Smooth muscle cell (in vitro differentiated cells): ENCODE measurements around the gene DHODH. TPM values are rescaled to one million over a fixed set of nuclear protein-coding genes. Genes with fewer than 3 reads are reported as not detected.

Experiments
- DNase-seq: peaks from one replicate; lab custom pipeline; 2025; ENCODE audit not compliant: unreplicated experiment; lab: John Stamatoyannopoulos, UW
- H2AFZ ChIP-seq: fragments of 200-600 bp; sonication (generic); 2 replicates; pipeline ENCODE4 v1.6.0; 2016; ENCODE audit warnings: antibody characterized with exemption, low read depth, mild to moderate bottlenecking
- H3F3A ChIP-seq: fragments of 200-600 bp; sonication (generic); 2 replicates; pipeline ENCODE4 v1.6.0; 2017; ENCODE audit warnings: antibody characterized with exemption, low read depth
- H3K27ac ChIP-seq: fragments of 200-600 bp; sonication (generic); 2 replicates; pipeline ENCODE4 v1.5.1; 2016; ENCODE audit warnings: low read depth, mild to moderate bottlenecking
- H3K27me3 ChIP-seq: fragments of 200-600 bp; sonication (generic); 2 replicates; pipeline ENCODE4 v1.6.1; 2016; ENCODE audit warnings: low read depth, mild to moderate bottlenecking
- H3K36me3 ChIP-seq: fragments of 200-600 bp; sonication (generic); 2 replicates; pipeline ENCODE4 v1.5.1; 2016; ENCODE audit warnings: low read depth
- H3K4me1 ChIP-seq: fragments of 200-600 bp; sonication (generic); 2 replicates; pipeline ENCODE4 v1.5.1; 2016; ENCODE audit warnings: low read depth
- H3K4me2 ChIP-seq: fragments of 200-600 bp; sonication (generic); 2 replicates; pipeline ENCODE4 v1.6.0; 2016; ENCODE audit warnings: mild to moderate bottlenecking
- H3K4me3 ChIP-seq: fragments of 200-600 bp; sonication (generic); 2 replicates; pipeline ENCODE4 v1.5.1; 2016; ENCODE audit warnings: mild to moderate bottlenecking
- H3K79me2 ChIP-seq: fragments of 200-600 bp; sonication (generic); 2 replicates; pipeline ENCODE4 v1.6.0; 2016; ENCODE audit warnings: low read depth, mild to moderate bottlenecking
- H3K9ac ChIP-seq: fragments of 200-600 bp; sonication (generic); 2 replicates; pipeline ENCODE4 v1.6.0; 2016; ENCODE audit warnings: low read depth
- H3K9me3 ChIP-seq: fragments of 200-600 bp; sonication (generic); replicated peaks from 2 replicates; pipeline ENCODE4 v1.5.1; 2016; ENCODE audit warnings: low read depth
- H4K20me1 ChIP-seq: fragments of 200-600 bp; sonication (generic); 2 replicates; pipeline ENCODE4 v1.6.0; 2016; ENCODE audit warnings: low read depth
- WGBS: methylation state at CpG from one replicate; pipeline ENCODE4 v1.1.7; 2016; ENCODE audit warnings: low lambda C conversion rate; 5-methylcytosine and 5-hydroxymethylcytosine counted together
- polyA plus RNA-seq: library from polyadenylated mRNA; unstranded; fragments of >200 nt; fragmentation: Nextera tagmentation; extraction: Ambion mirVana; gene quantifications from 2 replicates; pipeline ENCODE4 v1.2.1, GENCODE V29; 2016
- total RNA-seq: library from RNA; depleted of rRNA; stranded (reverse); fragments of >200 nt; gene quantifications from 2 replicates; pipeline ENCODE4 v1.2.3, GENCODE V29; 2014
- TF ChIP-seq, protein P1 (sequence below): fragments of 200-600 bp; sonication (generic); IDR thresholded peaks from 2 replicates; pipeline ENCODE4 v1.5.1; 2017; ENCODE audit warnings: borderline replicate concordance, mild to moderate bottlenecking, antibody characterized with exemption; ENCODE audit not compliant: insufficient read depth, poor library complexity, severe bottlenecking

DHODH gene
- total and polyA plus RNA-seq, 2 experiments from 2014 or later, result 5.0 to 6.2 TPM

DNA sequence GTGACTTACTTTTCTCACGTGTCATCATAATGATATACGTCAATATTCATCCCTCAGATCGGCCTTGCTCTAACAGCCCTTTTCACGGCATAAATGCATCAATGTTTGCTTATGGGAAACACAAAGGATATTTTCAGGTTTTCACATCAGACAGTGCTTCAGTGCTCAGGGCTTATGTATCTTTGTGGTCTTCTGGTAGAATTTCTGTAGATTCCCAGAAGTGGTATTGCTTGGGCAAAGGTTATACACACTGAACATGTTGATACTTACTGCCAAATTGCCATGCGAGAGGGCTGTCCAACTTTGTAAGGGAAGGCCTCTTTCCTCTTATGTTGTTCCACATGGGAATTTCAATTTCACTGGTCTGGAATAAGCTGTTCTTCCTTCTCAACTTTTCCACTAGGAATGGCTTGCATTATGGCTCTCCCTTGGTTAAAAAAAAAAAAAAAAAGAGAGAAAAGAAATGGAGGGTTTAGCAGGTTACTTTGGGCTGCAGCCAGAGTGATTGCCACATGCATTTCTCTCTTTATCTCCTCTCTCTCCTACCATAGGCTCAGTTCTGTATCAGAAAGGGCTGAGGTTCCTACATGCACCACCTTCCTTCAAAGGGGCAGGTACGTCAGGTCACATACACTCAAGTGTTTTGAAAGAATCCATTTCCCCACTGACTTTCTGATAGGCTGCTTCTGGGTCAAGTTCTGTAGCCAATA is 19.3 kb downstream of the DHODH start:
- H3K79me2 ChIP-seq, result no peaks in the 10 kb centered on the region
- no peaks in the 10 kb centered on the region for H4K20me1 ChIP-seq
- no peak overlapping the region for H3K9ac ChIP-seq
- H3F3A ChIP-seq, result no peaks in the 10 kb centered on the region
- 97% methylated on average over 6 of the region's 6 CpGs for WGBS
- TF ChIP-seq, protein P1, sequence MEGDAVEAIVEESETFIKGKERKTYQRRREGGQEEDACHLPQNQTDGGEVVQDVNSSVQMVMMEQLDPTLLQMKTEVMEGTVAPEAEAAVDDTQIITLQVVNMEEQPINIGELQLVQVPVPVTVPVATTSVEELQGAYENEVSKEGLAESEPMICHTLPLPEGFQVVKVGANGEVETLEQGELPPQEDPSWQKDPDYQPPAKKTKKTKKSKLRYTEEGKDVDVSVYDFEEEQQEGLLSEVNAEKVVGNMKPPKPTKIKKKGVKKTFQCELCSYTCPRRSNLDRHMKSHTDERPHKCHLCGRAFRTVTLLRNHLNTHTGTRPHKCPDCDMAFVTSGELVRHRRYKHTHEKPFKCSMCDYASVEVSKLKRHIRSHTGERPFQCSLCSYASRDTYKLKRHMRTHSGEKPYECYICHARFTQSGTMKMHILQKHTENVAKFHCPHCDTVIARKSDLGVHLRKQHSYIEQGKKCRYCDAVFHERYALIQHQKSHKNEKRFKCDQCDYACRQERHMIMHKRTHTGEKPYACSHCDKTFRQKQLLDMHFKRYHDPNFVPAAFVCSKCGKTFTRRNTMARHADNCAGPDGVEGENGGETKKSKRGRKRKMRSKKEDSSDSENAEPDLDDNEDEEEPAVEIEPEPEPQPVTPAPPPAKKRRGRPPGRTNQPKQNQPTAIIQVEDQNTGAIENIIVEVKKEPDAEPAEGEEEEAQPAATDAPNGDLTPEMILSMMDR, result no peak
- H2AFZ ChIP-seq, result no peak overlapping the region
- H3K36me3 ChIP-seq, result no peaks in the 10 kb centered on the region
- no peaks in the 10 kb centered on the region for H3K4me1 ChIP-seq
- no peaks in the 10 kb centered on the region for H3K27me3 ChIP-seq
- no peaks in the 10 kb centered on the region for H3K9me3 ChIP-seq
- no peak overlapping the region for H3K4me3 ChIP-seq
- H3K27ac ChIP-seq, result no peak overlapping the region
- no peak overlapping the region for H3K4me2 ChIP-seq
- no peak for DNase-seq

DNA sequence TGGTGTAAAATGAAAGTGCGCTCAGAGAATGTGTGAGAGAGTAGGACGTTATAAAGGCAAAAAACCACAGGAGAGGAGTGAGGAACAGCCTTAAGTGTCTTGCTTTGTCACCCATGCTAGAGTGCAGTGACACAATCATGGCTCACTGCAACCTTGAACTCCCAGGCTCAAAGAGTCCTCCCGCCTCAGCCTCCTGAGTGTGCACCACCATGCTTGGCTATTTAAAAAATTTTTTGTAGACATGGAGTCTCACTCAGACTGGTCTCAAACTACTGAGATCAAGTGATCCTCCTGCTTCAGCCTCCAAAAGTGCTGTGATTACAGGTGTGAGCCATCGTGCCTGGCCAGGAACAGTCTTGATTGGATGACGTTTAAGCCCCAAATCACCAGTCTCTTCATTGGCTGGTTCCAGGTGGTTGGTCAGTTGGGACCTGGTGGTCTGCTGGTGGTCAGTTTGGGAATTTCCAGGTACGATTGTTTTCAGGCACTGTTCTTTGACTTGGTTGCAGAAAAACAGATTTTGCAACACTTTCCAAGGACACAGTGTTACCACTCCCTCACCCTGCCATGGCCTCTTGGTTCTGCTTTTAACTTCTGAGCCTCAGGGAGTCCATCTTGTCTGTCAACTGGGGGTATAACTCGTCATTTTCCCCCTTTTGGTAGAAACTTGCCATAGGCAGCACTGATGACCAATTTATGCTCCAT is 21.2 kb downstream of the DHODH start:
- Histone ChIP-seq H3K9me3 (no peaks in the 10 kb centered on the region), H3K36me3 (no peaks in the 10 kb centered on the region), H3K9ac (no peak overlapping the region), H4K20me1 (no peaks in the 10 kb centered on the region), H3K27me3 (no peaks in the 10 kb centered on the region), H3K79me2 (no peaks in the 10 kb centered on the region), H2AFZ (no peak overlapping the region), H3K27ac (no peak overlapping the region), H3F3A (no peaks in the 10 kb centered on the region), H3K4me2 (no peak overlapping the region), H3K4me1 (no peaks in the 10 kb centered on the region), H3K4me3 (no peak overlapping the region)
- DNase-seq, result no peak
- TF ChIP-seq, protein P1, result no peak
- 91% methylated on average over 7 of the region's 7 CpGs for WGBS

DNA sequence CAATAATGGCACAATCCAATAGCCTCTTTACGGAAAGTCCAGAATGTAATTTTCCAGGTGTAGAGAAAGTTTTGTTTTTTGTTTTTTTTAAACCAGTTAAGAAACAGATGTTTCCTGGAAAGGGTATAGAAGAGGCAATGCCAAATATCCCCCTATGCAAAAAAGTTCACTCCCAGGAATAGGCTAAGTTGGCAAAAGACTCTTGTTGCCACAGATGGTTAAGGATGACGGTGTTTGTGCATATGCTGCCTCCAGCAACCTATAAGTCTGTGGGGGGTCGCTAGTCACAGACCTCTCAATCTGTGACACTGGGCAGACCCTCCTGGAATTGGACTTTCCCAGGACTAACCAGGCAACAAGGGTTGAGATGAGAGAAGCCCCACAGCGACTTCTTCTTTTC is 24.9 kb downstream of the DHODH start:
- H3K9me3 ChIP-seq, result no peaks in the 10 kb centered on the region
- TF ChIP-seq, protein P1, result no peak
- H3K9ac ChIP-seq, result no peak overlapping the region
- H3K27me3 ChIP-seq, result no peaks in the 10 kb centered on the region
- H2AFZ ChIP-seq, result no peak overlapping the region
- 94% methylated on average over 4 of the region's 4 CpGs for WGBS
- DNase-seq, result no peak
- no peak overlapping the region for H3K4me3 ChIP-seq
- H3K4me2 ChIP-seq, result no peak overlapping the region
- no peaks in the 10 kb centered on the region for H3K4me1 ChIP-seq
- H4K20me1 ChIP-seq, result no peaks in the 10 kb centered on the region
- no peaks in the 10 kb centered on the region for H3F3A ChIP-seq
- no peaks in the 10 kb centered on the region for H3K36me3 ChIP-seq
- H3K27ac ChIP-seq, result no peak overlapping the region
- H3K79me2 ChIP-seq, result no peaks in the 10 kb centered on the region
